T1000 (cell line): ENCODE data around the gene HECTD1.
"Not testable (repeated sequence)": the region's sequence is repeated elsewhere in the genome, so short reads cannot be mapped to it uniquely, and the experiment has no call there.

ENCODE experiments used
- DNase-seq: peaks from one replicate; lab custom pipeline; 2025; ENCODE audit warnings: mixed read lengths; lab: John Stamatoyannopoulos, UW

HECTD1 gene

DNA sequence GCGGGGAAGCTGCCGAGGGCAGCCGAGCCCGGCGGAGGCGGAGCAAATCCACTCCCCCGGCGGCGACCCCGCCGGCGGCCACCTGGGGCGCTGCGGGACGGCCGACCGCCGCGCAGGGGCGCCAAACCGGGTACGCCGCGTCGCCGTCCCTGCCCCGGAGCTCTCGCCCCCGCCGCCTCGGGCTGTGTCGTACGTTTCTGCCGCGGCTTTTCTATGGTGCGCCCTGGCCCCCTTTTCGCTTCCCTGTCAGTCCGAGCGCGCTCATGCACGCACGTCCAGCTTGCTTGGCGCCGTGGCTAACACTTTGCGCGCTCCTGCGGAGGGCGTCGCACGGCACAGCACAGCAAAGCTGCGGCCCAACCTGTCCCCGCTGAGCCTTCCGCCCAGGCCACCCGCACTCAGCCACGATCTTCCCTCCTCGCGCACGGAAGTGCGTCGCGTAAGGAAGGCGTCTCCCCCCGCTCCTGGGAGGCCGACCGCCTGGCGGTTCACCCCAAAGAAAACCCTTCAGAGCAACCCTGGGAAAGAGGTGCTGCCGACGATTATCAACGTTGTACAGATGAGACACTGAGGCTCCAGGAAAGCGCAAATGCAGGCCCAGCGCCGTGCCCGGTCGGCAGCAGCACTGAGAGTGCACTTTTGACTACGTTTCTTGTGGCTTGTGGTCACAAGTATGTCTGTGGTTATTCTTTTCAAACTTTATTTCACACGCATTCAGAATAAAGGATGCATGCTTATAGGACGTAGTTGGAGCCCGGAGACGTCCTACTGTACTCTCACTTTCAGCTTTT, at the start of gene HECTD1:
Gene HECTD1 (minus strand): TSS at position 39 of the 791 bp plus-strand sequence. CDS start 1,857 bp downstream, outside the sequence.
- peak; percentile 87 for DNase-seq

DNA sequence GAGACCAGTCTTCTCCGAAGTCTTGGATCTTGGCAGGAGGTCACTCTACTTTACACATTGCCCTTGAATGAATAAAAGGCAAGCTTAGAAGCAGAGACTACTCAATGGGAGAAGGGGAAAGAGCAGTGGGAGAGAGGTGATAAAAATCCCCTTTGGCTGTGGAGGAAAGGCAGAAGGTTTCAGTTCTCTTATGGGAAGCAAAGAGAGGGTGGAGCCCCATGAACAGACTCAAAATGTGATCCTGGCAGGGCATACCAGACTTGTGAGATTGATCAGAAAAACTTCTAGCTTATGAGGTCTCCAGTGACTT, 49.6 kb upstream of the HECTD1 start:
- no peak for DNase-seq

DNA sequence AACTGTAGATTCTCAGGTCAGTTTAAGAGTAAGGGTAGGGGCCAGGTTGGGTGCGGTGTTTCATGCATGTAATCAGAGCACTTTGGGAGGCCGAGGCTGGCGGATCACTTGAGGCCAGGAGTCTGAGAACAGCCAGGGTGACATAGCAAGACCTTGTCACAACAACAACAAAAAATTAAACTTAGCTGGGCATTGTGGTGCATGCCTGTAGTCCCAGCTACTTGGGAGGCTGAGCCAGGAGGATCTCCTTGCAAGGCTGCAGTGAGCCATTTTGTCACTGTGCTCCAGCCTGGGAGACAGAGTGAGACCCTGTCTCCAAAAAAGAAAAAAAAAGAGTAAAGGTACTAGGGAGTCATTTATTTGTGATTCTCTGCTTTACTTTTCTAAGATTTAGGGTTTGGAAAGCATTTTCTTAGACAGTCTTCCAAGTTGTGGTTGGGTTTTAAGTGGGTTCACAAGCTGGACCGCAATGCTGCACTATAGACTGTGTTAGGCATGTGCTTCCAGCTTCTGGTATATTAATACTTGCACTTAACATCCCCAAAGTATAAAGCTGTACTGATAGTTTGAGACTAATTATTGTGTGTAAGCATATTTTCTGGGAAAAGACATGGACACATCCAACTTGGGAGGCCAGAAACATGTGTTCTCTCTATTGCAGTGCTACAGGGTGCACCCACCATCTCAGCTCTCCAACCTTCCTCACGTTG, 49.1 kb upstream of the HECTD1 start:
- no peak for DNase-seq

- DNase-seq: not testable (repeated sequence)
Measured at GRCh38 chr14:31255918-31256317, 48.3 kb upstream of the HECTD1 start.

GRCh38 chr14:31255286-31255685, 47.7 kb upstream of the HECTD1 start:
- DNase-seq: no peak

GRCh38 chr14:31253746-31254471, 46.3 kb upstream of the HECTD1 start:
- DNase-seq: no peak

GRCh38 chr14:31252865-31253264, 45.3 kb upstream of the HECTD1 start:
- DNase-seq: no peak

GRCh38 chr14:31251028-31251958, 43.7 kb upstream of the HECTD1 start:
- DNase-seq: no peak

DNA sequence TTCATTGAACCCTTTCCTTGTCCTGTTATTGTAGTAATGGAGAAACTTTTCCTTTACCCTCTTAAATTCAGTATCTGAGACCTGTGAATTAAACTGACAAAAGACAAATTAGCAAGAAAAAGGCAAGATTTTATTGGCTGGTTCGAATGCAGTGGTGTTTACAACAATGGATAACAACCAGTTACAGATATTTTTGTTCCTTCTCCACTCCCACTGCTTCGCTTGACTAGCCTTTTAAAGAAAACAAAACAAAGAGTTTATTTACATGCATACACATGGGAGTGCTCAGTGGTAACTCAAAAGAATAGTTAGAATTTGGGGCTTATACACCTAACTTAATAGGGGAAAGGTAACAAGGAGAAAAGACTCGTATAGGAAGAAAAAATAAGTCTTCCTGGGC, 37.0 kb upstream of the HECTD1 start:
- no peak for DNase-seq

DNA sequence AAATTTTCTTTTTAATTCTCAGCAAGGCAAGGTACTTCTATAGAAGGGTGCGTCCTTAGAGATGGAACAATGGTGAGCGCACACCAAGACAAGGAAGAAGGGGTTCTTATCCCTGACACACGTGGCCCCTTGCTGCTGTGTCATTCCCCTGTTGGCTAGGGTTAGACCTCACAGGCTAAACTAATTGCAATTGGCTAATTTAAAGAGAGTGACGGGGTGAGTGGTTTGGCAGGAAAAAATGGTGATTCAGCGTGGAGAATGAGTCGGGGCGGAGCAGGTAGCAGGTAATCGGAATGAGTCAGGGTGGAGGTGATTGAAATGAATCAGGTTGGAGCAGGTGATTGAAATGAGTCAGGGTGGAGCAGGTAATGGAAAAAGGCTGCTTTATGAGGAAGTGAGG, 36.3 kb upstream of the HECTD1 start:
- DNase-seq: no peak

- peak; percentile 0 for DNase-seq
Measured at GRCh38 chr14:31242161-31242940, 34.8 kb upstream of the HECTD1 start.

DNA sequence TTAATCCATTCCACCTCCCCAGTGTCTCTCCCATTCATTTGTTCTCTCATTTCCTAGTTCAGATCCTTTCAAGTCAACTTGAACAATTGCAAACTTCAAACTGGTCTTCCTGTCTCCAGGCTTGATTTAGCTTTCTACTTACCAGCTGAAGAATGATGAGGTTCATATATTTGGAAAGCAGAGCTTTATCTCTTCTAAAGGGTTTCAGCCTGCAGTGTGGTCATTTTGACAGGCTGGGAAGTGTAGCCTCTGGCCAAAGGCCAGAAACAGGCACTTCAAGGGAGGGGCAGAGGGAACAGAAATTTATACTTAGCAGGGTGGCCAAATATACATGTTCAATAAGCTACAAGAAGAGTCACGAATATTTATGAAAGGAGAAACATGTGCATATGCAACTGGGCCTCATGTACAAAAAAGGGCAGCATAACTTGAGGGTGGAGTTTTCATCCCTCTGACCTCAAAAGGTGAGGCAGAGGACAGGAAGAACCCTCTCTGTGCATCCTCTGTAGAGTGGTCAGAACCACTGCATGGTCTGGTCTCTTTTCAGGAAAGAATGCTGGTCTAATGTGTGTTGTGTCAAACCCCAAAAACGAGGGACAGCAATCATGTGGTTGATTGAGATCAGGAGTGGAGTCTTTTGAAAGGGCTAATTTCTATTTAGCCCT, 34.0 kb upstream of the HECTD1 start:
- DNase-seq: no peak

DNA sequence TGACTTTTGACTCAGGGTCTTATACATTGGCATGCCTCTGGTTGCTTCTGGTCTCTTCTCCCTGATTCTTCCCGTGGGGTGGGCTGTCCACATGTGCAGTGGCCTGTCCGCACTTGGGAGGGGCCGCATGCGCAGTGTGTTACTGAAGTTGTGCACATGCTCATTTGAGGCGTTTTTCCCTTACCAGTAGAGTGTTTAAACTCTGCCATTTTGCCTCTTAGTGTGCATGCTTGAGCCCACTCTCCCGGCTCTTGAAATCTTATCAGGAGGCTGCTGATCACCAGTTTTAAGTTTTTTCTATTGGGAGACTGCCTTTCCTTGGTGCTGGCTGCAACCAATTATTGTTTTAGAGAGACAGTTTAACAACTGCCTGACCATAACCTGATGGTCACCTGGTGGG, 32.1 kb upstream of the HECTD1 start:
- no peak for DNase-seq

DNA sequence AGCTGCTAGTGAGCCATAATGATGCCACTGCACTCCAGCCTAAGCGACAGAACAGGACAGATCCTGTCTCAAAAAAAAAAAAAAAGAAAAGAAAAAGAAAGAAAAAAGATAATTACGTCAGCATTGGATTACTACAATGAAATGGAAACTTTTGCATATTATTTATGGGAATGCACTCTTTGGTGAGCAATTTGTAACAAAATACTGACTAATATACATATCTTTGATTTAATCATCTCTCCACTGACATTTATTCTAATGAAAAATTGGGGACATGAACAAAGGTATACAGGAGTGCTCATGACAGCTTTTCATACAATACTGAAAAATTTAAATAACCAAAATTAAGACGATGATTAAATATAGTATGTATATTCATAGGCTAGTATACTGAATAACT, 27.9 kb upstream of the HECTD1 start:
- no peak for DNase-seq

- DNase-seq: no peak
Measured at GRCh38 chr14:31232081-31232480, 24.5 kb upstream of the HECTD1 start.

DNA sequence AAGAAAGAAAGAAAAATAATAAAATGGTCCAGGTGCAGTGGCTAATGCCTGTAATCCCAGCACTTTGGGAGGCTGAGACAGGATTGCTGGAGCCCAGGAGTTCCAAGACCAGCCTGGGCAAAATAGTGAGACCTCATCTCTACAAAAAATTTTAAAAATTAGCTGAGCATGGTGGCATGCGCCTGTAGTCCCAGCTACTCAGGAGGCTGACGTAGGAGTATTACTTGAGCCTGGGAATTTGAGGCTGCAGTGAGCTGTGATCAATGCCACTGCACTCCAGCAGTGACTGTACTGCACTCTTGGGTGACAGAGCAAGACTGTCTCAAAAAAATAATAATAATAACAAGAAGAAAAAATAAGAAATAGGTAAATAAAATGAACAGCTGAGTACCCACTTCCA, 23.7 kb upstream of the HECTD1 start:
- DNase-seq: not testable (repeated sequence)

- no peak for DNase-seq
Measured at GRCh38 chr14:31230573-31230958, 23.0 kb upstream of the HECTD1 start.

DNA sequence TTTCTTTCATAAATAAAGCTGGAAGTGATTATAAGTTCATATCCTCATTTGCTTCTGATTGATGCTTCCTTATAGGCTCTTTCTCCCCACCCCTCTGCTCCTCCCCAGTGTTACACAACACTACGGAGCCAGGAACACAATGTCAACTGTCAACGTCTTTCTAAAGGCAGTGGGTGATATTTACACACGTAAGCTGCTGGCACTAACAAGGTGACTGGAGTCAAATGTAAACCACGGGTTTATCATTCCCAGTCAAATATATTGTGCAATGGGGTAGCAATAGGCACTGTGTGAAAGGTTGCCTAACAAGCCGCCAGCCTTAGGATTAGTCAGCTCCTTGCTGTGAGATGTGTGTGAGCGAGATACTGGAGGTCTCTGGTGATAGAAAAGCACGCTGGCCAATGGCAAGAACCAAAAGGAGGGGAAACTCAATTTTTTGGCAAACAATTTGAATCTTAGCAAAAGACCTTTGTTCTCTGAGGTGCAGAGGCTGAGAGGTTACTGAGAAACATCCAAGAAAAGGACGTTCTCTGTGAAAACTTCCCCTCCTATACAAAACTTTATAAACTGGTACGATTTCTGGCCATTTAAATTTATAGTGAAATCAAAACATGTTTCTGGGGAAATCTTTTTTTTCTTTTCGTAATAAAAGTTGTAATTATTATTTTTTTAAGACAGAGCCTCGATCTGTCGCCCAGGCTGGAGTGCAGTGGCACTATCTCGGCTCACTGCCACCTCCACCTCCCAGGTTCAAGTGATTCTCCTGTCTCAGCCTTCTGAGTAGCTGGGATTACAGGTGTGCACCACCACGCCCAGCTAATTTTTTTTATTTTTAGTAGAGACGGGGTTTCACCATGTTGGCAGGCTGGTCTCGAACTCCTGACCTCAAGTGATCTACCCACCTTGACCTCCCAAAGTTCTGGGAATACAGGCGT, 22.3 kb upstream of the HECTD1 start:
- DNase-seq: peak; percentile 55

DNA sequence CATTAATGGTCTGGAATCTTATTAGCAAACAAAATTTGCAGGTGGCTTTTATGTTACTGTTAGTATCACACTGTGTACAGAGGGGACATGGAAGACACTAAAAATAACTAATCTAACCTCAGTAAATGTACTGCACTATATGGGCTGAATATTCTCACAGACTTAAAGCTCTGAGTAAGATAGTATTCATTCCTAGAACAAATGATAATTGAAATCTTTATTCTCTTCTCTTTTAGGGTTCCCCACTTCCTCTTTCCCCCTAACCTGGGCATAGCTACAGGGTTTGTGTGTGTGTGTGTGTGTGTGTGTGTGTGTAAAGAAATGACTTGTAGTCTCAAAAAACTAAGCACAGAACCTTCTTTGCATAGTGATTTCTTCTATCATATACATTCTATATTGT, 21.4 kb upstream of the HECTD1 start:
- DNase-seq: no peak
